HepG2 (cell line): Measurements from ENCODE around the gene CNTN5.

Source experiments
- ATF3 ChIP-seq: sonication (generic); formaldehyde crosslinking; IDR thresholded peaks from 2 replicates; pipeline ENCODE4 v1.4.0; 2020; ENCODE audit warnings: missing genetic modification reagents
- BCL3 ChIP-seq: sonication (generic); formaldehyde crosslinking; IDR thresholded peaks from 2 replicates; pipeline ENCODE4 v1.5.1; 2020; ENCODE audit warnings: mild to moderate bottlenecking, missing genetic modification reagents, moderate library complexity
- CTCF ChIP-seq: sonication (generic); formaldehyde crosslinking; IDR thresholded peaks from 2 replicates; pipeline ENCODE4 v1.5.0; 2020; ENCODE audit warnings: mild to moderate bottlenecking, missing genetic modification reagents, moderate library complexity
- E2F1 ChIP-seq: sonication (generic); formaldehyde crosslinking; IDR thresholded peaks from 2 replicates; pipeline ENCODE4 v1.5.0; 2020; ENCODE audit warnings: missing genetic modification reagents
- NFIC ChIP-seq: IDR thresholded peaks from 2 replicates; pipeline ENCODE4 v1.6.1; 2012; ENCODE audit warnings: mild to moderate bottlenecking, low read length, inconsistent platforms
- TFE3 ChIP-seq: IDR thresholded peaks from 2 replicates; pipeline ENCODE4 v1.6.1; 2016
- YY1 ChIP-seq: IDR thresholded peaks from 2 replicates; pipeline ENCODE4 v1.6.1; 2011; ENCODE audit warnings: low read length, low read depth, moderate library complexity, mild to moderate bottlenecking; ENCODE audit not compliant: insufficient read depth, insufficient replicate concordance
- ZFP41 ChIP-seq: sonication (generic); formaldehyde crosslinking; IDR thresholded peaks from 2 replicates; pipeline ENCODE4 v1.4.0; 2020; ENCODE audit warnings: mild to moderate bottlenecking, missing genetic modification reagents, borderline replicate concordance
- ZFP90 ChIP-seq: sonication (generic); formaldehyde crosslinking; IDR thresholded peaks from 2 replicates; pipeline ENCODE4 v1.8.0; 2022; ENCODE audit warnings: missing genetic modification reagents, mild to moderate bottlenecking, inconsistent platforms, borderline replicate concordance
- ZNF746 ChIP-seq: sonication (generic); formaldehyde crosslinking; IDR thresholded peaks from 2 replicates; pipeline ENCODE4 v1.8.0; 2022; ENCODE audit warnings: mild to moderate bottlenecking, missing genetic modification reagents

- no peak for TF ChIP-seq CTCF (CRISPR knock-in tag)
- TF ChIP-seq ZFP41 (CRISPR knock-in tag) = no peak
- no peak for TF ChIP-seq BCL3
- no peak for TF ChIP-seq YY1
- no peak for TF ChIP-seq TFE3 (CRISPR knock-in tag)
- TF ChIP-seq E2F1 (CRISPR knock-in tag) = no peak
- TF ChIP-seq NFIC = no peak
- no peak for TF ChIP-seq ZNF746 (CRISPR knock-in tag)
- no peak for TF ChIP-seq ATF3 (CRISPR knock-in tag)
- no peak for TF ChIP-seq ZFP90 (CRISPR knock-in tag)
Measured at GRCh38 chr11:99920956-99921355, 900.2 kb downstream of the CNTN5 start.
